AML-193 (cell line): Measurements from ENCODE around the gene DIAPH3.

ENCODE experiments used
- DNase-seq, 2 experiments: peaks; one replicate each; lab custom pipeline; 2025; lab: John Stamatoyannopoulos, UW

The DIAPH3 gene

DNA sequence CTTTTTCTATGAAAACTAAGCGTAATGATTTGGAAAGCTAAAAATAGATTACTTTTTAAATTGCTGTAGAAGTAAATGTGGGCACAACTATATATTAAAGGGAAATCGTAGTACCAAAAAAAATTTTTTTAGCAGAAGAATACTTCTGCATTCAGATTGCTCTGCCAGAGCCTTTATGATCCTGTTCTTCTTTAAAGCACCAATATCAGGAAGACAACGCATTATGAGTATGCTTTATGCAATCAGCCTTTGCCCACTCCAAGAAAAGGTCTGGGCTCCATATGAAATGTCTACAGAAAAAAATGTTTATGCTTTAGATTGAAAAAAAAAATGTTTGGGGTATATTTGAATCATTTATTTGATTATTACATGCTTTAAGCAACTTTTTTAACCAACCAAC, 137.4 kb downstream of the DIAPH3 start:
- no peak for DNase-seq

DNA sequence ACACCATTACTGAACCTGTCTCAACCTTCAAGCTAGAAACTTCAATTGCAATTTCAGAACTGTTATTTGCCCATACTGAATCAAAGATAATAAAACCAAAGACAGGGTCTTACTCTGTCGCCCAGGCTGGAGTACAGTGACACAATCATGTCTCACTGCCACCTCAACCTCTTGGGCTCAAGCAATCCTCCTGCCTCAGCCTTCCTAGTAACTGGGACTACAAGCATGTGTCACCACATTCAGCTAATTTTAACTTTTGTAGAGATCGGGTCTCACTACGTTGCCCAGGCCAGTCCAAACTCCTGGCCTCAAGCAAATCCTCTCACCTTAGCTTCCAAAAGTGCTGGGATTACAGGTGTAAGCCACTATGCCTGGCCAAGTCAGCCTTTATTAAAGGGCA, 143.4 kb downstream of the DIAPH3 start:
- no peak for DNase-seq

DNA sequence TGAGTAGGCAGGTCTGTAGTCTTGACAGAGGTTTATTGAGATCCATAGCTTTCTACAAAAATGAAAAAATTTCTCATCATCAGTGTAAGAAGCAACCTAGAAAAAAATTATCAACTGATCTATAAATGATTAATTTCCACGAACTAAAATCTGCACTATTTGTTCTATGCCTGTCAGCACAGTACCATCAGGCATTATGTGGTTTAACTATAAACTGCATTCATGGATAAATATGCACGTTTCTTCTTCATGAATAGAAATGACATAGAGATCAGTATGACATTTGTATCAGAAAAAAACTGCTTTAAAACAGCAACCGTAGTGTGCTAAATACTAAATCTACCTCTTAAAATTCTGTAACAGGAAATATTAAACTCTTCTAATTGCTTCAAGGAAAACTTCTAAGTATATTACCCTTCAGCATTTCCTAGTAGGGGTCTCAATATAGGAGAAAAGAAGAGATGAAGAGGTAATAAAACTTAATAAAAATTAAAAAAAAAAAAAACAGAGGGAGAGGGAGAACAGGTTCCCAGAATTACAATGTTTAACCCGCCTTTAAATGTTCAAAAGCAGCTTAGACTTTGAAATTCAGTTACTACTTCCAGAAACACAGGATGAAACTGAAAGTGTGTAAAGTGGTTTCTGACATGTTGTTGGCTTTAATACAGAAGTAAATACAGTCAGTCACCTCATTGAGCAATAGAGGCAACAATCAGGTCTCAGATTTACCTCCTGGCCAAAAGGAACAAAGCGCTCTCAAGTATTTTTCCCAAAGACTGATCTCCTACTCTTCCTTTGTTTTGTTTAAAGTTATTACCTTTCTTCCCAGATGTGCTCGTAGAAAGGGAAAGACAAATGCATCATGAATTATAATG, 144.4 kb downstream of the DIAPH3 start:
- no peak for DNase-seq

DNA sequence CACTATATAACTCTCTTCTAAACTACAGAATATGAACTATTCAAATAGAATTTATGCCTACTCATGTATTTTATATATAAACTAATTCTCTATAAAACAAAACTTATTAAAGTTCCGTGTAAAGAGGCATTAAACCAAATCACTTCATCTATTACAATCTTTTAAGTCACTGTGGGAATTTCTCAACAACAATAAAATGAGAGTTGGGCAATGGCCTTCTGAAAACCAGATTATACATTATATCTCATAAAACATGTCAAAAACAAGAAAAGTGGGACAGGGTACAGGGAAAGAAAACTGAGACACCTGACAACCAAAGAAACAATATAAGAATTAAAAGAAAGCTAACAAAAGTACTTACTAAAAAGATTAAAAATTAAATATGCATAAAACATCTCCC, 145.2 kb downstream of the DIAPH3 start:
- no peak for DNase-seq

DNA sequence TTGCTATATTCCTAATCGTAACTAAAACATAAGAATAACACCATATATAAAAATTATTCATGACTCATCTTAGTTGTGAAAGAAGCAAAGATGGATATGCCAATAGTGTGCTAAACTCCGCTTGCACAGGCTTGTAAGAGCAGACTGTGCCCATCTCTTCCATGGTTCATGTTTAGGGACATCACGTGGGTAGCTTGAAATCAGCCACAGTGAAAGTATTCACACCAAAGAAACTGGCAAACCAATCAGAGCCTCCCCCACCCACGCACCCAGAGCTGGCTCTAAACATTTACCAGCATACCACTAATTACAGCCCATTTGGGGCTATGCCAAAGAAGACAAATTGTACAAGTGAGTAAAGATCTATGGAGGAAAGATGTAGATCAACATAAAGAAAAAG, 147.5 kb downstream of the DIAPH3 start:
- DNase-seq = no peak

DNA sequence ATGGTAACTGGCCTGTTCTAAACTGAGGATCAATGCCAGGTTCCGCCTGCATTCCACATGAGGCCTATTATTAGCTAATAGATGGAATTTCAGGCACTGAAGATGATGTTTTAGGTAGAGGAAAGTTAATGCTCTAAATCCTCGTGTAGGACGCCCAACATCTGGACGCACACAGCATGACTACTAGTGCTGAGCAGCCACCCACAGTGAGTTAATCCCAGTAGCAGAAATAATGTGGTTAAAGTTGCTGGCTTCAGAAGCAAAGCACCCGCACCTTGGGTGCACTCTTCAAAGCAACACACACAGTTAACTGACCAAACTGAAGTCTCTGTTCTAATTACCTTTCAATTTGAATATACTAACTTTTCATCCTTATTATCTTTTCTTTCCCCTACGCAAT, 150.6 kb downstream of the DIAPH3 start:
- no peak for DNase-seq

DNA sequence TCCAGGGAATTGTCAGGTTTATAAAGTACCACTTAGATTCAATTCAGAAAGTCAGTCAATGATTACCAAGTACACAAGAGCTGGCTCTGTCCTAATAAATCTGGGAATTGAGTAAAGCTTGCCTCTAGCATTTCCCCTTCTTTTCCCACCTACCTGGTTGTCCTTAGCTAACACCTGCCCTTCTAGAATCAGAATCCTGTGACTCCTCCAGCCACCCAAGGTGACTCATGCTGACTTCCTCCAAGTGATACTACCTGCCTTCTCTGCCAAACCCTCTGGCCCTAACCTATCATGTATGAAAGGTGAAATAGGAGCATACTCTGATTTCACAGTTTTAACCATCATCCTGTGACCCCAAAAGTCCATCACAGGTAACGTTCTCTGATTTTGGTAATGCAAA, 151.2 kb downstream of the DIAPH3 start:
- DNase-seq = no peak

DNA sequence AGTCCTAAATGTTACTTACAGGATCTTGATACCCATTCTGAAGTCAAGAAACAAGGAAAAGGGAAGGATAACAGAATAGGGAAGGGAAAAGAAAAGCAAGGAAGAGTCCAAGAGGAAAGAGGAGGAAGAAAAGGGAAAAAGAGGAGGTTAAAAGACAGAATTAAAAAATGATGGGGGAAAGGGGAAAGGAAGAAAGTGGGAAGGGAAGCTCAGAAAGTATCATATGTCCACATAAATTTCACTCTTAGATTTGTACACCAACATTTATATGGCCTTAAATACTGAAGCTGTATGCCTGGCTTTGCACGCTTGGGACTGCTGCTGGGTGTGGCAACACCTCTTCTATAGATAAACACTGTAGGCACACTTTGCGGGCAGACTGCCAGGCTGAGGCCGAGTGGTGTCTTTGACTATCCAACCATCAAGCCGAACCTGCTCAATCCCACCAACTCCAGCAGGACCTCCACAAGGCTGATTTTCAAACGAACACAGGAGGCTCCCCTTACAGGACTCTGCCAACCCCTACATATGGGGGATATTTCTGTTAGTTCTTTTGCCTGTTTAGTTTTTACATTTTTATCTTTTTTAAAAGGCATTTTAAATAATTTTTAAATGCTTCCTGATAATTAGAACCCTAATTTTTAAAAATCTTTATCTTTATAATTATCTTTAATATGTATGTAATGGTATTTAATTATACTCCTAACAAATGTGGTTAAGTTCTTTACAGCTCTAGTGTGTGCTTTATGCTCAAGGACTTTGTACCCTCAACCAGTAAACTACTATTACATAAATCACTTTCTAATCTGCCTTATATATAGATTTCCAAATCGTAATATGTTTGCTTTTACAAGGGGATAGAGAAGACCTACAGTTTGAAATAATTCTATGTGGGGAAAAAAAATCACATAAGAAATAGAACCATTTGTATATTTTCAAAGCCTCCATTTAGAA, 154.2 kb downstream of the DIAPH3 start:
- no peak for DNase-seq

DNA sequence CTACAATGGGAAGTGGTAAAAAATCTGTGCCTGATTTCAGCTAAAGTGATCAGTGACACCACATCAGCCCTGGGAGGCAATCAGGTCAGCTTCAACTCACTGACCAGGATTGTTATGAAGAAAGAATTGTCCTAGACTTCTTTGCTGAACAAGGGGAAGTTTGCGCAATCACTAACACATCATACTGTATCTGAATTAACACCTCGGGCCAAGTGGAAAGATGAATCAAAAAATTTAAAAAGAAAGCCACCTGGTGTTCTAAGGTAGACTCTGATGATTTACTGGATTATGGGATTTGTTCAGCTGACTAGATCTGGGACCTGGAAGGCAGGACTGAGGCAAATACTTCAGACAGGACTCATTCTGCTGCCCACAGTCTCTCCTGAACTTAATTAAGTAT, 161.8 kb downstream of the DIAPH3 start:
- DNase-seq = peak; percentile 69 to 71

DNA sequence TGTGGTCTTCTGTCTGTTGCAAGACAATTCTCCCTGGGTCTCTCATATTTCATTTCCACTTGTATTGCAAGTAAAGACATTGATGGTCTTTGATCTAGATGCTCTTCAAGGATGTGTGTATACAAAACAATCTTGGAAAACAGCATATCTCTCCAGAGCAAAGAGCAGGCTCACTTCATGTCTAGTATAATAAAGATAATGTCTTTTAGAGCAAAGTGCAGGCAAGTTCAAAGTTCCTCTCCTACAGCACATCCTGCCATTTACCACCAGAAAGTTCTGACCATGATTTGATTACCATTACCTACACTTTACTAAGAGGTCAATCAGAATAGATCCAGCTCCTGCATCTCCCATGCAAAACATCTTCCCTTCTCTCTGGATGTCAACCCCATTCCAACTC, 162.8 kb downstream of the DIAPH3 start:
- no peak for DNase-seq

DNA sequence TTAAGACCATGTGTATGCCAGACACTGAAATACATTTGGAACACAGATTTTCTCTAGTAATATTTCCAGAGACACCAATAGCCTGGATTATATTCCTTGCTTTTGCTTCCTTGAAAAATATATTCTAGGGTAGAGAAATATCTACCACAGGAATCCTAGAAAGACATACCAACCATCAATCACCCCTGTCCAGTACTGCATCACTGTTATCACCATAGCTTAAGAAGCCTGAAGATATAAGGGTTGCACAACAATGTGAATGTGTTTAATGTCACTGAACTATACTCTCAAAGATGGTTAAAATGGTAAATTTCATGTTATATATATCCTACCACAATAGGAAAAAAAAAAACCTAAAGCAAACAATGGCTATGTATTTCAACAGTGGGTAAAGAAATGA, 163.6 kb downstream of the DIAPH3 start:
- no peak for DNase-seq

DNA sequence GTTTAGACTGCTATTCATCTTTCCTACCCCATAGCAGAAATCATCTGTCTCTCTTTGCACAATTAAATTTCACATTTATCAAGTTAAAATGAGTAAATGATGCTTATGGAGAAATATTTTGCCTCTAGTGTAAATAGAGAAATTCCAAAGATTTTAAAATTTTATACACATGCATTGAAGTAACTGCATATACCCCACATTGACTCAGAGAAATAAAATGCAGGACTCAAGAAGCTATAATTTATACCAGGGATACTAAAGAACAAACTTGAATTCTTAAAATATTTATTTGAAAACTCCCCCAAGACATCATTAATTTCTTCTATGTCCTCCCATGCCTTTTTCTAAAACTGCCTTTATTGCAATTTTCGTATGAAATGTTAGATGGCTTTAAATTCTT, 165.8 kb downstream of the DIAPH3 start:
- no peak for DNase-seq

DNA sequence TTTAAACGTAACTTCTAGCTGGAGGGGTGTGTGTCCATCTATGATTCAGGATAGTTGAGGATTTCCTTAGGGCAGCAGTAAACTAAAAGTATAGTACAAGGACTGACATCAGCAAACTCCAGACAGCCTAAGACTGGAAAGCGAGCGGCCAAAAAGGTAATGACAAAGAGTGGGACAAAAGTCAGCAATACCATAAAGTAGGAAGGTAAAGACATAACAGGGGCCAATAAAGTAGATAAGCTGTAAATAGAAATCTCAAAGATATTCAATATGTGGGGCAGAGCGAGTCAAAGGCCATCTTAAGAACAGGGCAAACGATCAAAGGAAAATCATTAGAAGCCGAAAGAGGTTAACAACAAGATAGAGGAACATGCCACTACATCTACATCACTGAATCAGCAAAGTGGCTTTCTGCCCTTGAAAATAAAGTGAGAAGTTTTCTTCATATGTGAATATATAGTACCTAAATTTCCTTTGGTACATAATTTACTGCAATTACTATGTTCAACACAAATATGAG, 167.2 kb downstream of the DIAPH3 start:
- no peak for DNase-seq

DNA sequence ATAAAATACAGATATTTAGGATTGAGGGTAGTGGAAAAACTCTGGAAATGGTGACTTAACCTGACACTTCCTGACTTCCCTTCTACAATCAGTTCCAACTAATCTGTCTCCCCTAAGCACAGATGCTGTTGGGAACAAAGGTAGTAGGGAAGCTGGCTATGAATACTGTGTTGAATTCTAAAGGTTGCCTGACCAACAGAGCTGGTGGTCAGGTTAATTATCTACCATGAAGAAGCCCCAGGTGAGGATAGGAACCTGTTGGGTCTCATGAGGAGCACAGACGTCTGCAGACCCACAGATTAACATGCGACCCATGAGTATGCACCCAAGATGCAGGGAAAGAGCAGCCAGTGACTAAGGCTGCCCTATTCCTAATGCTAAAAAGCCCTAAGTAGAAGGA, 172.3 kb downstream of the DIAPH3 start:
- DNase-seq = no peak

DNA sequence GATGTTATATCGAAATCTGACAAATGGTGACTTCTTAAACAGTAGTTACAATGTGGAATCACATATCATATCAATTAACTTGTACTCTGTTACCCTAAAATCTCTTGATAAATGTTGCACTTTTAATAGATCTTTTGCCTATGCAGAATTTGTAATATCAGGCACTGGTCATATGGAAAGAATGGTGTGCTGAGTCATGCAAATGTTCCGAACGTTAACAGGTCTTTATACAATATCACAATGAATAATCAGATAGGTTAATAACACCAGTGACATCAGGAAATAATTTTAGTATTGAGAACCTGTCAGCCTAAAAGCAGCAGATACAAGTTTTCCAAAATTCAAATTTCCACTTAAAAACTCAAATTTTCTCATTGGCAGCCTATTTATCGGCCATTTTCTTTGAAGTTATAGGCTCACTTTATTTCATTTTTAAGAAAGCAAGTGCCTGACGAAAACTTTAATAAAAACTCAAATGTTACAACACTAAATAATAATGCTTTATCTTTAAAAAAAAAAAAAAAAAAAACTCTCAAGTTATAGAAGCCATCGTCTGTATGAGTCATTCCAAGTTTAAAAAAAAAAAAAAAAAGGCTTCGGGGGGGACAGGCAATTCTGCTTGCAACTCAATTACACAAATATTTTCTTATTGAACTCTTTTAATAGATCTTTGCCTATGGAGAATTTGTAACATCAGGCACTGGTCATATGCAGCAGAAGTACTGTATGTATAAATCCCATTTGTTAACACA, 180.9 kb downstream of the DIAPH3 start:
- no peak for DNase-seq

DNA sequence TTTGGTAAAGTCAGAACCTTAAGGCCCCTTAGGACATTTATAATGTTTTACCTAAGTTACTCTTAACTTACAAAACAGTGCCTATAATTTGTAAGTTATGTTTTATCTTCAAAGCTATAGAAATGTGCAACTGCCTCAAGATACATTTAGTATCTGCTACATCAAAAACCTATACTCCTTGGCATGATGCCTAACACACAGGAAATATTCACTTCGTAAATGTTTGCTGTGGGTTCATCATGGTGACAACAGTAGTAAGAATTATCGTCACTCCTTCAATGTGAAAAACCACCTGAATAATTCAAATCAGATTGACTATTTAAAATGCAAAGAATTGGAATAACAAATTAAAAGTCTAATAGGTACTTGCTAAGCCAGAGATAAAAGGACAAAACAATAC, 184.1 kb downstream of the DIAPH3 start:
- no peak for DNase-seq

DNA sequence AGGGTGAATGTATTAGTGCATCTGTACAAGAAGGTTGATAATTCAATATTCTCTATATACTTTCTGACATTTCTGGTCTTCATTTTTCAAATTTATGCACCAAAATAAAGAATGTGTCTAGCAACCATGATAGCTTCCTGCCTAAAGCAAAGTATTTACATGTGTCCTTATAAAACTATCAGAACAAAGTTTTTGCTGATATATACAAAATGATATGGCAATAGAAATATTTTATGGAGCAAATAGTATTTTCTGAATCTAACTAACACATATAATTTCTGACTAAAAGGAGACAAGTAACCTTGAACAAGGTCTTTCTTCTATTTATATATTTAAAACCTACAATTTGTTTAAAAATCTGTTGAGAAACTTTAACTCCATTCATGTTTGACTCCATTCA, 184.9 kb downstream of the DIAPH3 start:
- no peak for DNase-seq

DNA sequence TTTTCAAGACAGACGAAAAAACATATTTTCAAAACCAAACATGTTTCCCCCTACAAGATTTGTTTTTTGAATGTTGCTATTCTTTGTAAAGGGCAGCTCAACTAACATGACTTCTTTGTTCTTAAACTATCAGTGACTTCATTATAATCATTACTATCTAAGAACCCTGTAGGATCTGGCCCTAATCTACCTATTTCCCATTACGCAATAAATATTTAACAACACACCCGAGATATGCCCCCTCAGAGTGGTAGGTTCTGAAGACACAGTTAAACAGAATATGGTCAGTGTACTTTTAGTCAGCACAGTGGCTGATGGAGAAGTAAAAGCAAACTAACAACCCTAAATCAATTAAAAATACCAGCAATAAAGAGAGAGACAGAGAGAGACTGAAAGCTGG, 186.9 kb downstream of the DIAPH3 start:
- no peak for DNase-seq

DNA sequence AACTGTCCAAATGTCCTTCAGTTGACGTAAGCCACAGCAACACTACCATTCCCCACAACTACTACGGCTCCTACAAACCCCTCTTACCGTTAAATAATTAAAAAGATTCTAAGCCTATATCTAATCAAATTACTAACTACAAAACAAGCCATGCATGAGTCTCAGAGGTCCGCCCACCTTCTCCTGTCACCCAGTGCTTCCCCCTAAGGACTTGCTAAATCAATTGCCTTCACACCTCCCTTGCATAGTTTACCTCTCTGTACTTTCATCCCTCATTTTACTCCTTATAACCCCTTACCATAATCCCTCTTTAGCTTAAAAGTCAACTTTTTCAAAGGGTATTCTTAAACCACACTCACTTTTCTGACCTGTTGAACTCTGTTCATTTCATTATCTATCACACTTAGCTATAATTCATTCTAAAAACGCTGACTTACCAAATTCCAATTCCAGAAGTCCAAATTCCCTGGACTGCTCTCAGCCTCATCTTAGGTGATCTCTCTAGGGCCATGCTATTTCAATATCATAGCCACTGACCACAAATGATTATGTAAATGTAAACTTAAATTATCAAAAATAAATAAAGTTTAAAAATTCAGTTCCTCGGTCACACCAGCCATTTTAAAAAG, 187.8 kb downstream of the DIAPH3 start:
- DNase-seq = no peak

DNA sequence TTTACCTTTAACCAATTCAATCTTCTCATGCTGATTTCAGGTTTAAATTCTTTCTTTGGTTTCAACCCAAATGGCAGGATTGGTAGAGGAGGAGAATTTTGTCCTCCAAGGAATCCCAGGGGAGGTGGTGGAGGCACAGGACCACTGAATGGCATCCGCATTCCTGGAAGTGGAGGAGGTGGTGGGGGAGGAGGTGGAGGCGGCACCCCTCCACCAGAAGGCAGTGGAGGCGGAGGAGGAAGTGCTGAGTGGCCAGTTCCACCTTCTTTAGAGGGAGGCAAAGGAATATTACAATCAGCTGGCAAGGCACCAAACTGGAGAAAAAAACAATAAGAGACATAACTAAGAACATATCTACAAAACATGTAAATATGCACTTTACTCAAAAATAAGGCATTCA, 192.9 kb downstream of the DIAPH3 start:
- no peak for DNase-seq

DNA sequence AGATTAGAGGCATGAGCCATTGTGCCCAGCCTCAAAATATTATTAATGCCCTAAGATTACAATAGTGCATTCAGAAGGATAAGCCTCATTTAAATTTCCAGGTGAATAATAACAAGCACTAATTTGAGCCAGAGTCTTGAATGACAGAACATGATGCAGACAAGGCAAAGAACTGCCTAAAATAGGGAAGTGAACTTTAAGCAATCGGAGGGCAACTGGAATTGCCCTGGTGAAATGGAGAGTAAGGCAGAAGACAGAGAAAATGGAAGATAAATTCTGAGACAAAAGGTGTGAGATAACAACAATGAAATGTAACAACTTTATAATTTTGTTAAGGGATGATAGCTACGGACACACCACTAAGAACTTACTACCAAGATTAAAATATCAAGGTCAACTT, 199.9 kb downstream of the DIAPH3 start:
- DNase-seq = peak; percentile 5

DNA sequence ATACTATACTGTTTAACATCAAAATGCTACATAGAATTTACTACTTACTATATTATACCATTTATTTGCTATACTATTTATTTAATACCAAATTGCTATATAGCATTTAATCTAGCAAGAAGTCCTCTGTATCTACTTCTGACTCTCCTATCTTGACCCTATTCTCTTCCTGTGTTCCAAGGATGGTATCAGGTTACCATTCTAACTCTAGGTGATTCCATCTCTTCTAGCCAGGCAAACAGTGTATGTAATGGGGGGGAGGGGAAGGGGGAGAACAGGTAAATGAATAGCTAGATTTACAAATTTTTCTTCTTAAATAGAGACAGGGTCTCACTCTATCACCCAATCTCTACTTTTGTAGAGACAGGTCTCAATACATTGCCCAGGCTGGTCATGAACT, 200.3 kb downstream of the DIAPH3 start:
- DNase-seq = no peak
